CD4-positive, alpha-beta T cell (primary cell): Measurements from ENCODE around the gene PTGFR. TPM values are rescaled to one million over a fixed set of nuclear protein-coding genes. Genes with fewer than 3 reads are reported as not detected.

Source experiments
- ATAC-seq: fragments of 200-7000 bp; cut with Tn5 transposase; one replicate; pipeline ENCODE4 v1.10.0; 2022; ENCODE audit warnings: mild to moderate bottlenecking; ENCODE audit not compliant: poor library complexity
- CTCF ChIA-PET: fragments of 350-600 bp; sonication (Branson Sonifier 250); formaldehyde crosslinking; loops from one replicate; lab custom pipeline; 2021; ENCODE audit warnings: antibody characterized with exemption, inconsistent platforms; lab: Charles Lee
- POLR2A ChIA-PET: fragments of 350-600 bp; sonication (Branson Sonifier 250); formaldehyde crosslinking; loops from one replicate; lab custom pipeline; 2021; ENCODE audit warnings: antibody characterized with exemption, inconsistent platforms; lab: Charles Lee
- DNase-seq, 14 experiments: peaks; one replicate each; pipeline ENCODE4 v3.0.0-alpha.2; 2013 to 2020; ENCODE audit warnings: mixed read lengths in 2 of 14
- H3K27ac ChIP-seq, 2 donors: one replicate each; pipeline versions ENCODE4 v1.5.1 to v1.7.0; 2013; ENCODE audit warnings: low read length in 2 of 2, low read depth in 1 of 2, mild to moderate bottlenecking in 1 of 2
- H3K27me3 ChIP-seq, 2 experiments: 1 replicate in 1 of 2; 2 replicates in 1 of 2; pipeline versions ENCODE4 v1.6.1 to v1.7.0; 2013; ENCODE audit warnings: low read length in 2 of 2, control low read depth in 1 of 2, mild to moderate bottlenecking in 1 of 2, moderate library complexity in 1 of 2; ENCODE audit not compliant: insufficient read depth in 2 of 2, control insufficient read depth in 1 of 2
- H3K36me3 ChIP-seq: one replicate; pipeline ENCODE4 v1.6.1; 2013; ENCODE audit warnings: low read length, control low read depth; ENCODE audit not compliant: insufficient read depth
- H3K4me1 ChIP-seq: one replicate; pipeline ENCODE4 v1.6.1; 2013; ENCODE audit warnings: low read length, control low read depth; ENCODE audit not compliant: insufficient read depth
- H3K4me3 ChIP-seq: one replicate; pipeline ENCODE4 v1.5.1; 2013; ENCODE audit warnings: mild to moderate bottlenecking, low read length, moderate library complexity
- H3K9me3 ChIP-seq, 2 experiments: 1 replicate in 1 of 2; 2 replicates in 1 of 2; pipeline versions ENCODE4 v1.6.1 to v1.7.0; 2013; ENCODE audit warnings: low read length in 2 of 2, mild to moderate bottlenecking in 2 of 2, control low read depth in 1 of 2, moderate library complexity in 1 of 2; ENCODE audit not compliant: control insufficient read depth in 1 of 2, insufficient read depth in 1 of 2
- H3K27ac Mint-ChIP-seq: one replicate; pipeline ENCODE4 v1.8.0; 2020; ENCODE audit warnings: mixed read lengths
- H3K27me3 Mint-ChIP-seq: one replicate; pipeline ENCODE4 v1.8.0; 2021; ENCODE audit warnings: mixed read lengths
- H3K36me3 Mint-ChIP-seq: one replicate; pipeline ENCODE4 v1.8.0; 2021; ENCODE audit warnings: low read depth, mixed read lengths
- H3K4me1 Mint-ChIP-seq: one replicate; pipeline ENCODE4 v1.8.0; 2021; ENCODE audit warnings: low read depth, mixed read lengths
- H3K4me3 Mint-ChIP-seq: one replicate; pipeline ENCODE4 v1.8.0; 2020; ENCODE audit warnings: mild to moderate bottlenecking, mixed read lengths
- H3K9me3 Mint-ChIP-seq: one replicate; pipeline ENCODE4 v1.8.0; 2020; ENCODE audit warnings: mixed read lengths
- intact Hi-C, 2 experiments: fragments of 100-400 bp; cut with DNase I in 1 of 2; cut with micrococcal nuclease in 1 of 2; formaldehyde crosslinking; loops; one replicate each; pipeline versions ENCODE4 v1.15.1 to v1.9.0; 2023 to 2025; cut with DNase I, micrococcal nuclease
- total RNA-seq, 174 experiments: library from RNA in 2 of 174; stranded (reverse) in 2 of 174; gene quantifications; one replicate each; pipeline ENCODE4 v1.2.3 and lab custom pipeline; 2021 to 2026
- TF ChIP-seq, protein P1 (sequence below): fragments of 200-600 bp; IDR thresholded peaks from one replicate; pipeline ENCODE4 v1.8.0; 2022; ENCODE audit warnings: antibody characterized with exemption, mild to moderate bottlenecking

The PTGFR gene
- total RNA-seq, 2 experiments from 2014 or later: not detected

DNA sequence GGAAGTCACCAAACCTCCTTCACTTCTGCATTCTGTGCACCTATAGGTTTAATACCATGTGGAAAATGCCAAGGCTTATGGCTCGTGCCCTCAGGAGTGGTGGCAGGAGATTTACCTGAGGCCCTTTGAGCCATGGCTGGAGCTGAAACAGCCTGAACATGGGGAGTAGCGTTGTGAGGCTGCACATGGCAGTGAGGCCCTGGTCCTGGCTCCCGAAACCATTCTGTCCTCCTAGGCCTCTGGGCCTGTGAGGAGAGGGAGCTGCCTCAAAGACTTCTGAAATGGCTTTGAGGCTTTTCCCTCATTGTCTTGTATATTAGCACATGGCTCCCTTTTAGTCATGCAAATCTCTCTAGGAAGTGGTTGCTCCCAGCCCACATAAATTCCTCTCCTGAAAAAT is 20.6 kb downstream of the PTGFR start:
- Histone ChIP-seq H3K4me1 (no peaks in the 10 kb centered on the region), H3K4me3 (no peak overlapping the region), H3K27me3 (no peaks in the 10 kb centered on the region), H3K27ac (no peak overlapping the region), H3K9me3 (peaks cover 11 to 15% of the 10 kb centered on the region in 2 experiments), H3K36me3 (no peaks in the 10 kb centered on the region)
- H3K27me3 Mint-ChIP-seq: peaks cover 8% of the 10 kb centered on the region
- no peak overlapping the region for H3K27ac Mint-ChIP-seq
- no peak for DNase-seq
- TF ChIP-seq, protein P1, sequence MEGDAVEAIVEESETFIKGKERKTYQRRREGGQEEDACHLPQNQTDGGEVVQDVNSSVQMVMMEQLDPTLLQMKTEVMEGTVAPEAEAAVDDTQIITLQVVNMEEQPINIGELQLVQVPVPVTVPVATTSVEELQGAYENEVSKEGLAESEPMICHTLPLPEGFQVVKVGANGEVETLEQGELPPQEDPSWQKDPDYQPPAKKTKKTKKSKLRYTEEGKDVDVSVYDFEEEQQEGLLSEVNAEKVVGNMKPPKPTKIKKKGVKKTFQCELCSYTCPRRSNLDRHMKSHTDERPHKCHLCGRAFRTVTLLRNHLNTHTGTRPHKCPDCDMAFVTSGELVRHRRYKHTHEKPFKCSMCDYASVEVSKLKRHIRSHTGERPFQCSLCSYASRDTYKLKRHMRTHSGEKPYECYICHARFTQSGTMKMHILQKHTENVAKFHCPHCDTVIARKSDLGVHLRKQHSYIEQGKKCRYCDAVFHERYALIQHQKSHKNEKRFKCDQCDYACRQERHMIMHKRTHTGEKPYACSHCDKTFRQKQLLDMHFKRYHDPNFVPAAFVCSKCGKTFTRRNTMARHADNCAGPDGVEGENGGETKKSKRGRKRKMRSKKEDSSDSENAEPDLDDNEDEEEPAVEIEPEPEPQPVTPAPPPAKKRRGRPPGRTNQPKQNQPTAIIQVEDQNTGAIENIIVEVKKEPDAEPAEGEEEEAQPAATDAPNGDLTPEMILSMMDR: no peak
- no peaks in the 10 kb centered on the region for H3K4me1 Mint-ChIP-seq
- peaks cover 7% of the 10 kb centered on the region for H3K9me3 Mint-ChIP-seq
- intact Hi-C loops: no loop called here
- no peaks in the 10 kb centered on the region for H3K36me3 Mint-ChIP-seq
- no peak overlapping the region for H3K4me3 Mint-ChIP-seq
- CTCF ChIA-PET: no interaction called here
- no peak for ATAC-seq
- POLR2A ChIA-PET: no interaction called here

DNA sequence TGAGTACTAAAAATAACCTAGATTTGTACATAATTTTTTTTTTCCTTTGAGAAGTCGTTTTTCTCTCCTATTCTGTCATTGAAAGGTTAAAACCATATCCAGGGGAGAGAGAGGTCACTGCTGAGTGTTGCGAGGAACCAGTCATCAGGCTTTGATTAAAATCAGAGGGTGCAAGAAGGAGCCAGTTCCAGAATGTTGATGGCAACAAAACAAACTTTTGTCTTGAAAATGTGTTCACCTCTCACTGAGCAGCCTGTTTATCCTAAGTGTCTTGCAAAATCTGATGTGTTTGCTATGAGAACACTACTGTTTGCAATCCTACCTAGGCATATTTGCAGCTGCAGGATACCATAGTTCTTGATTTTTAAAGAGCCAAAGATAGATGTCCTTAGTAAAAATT is 25.9 kb downstream of the PTGFR start:
- no peaks in the 10 kb centered on the region for H3K4me1 ChIP-seq
- Mint-ChIP-seq H3K27me3 (peaks cover 2% of the 10 kb centered on the region), H3K36me3 (no peaks in the 10 kb centered on the region), H3K9me3 (peaks cover 5% of the 10 kb centered on the region), H3K4me1 (no peaks in the 10 kb centered on the region), H3K27ac (no peak overlapping the region), H3K4me3 (no peak overlapping the region)
- H3K36me3 ChIP-seq: no peaks in the 10 kb centered on the region
- ATAC-seq: no peak
- TF ChIP-seq, protein P1: no peak
- no peaks in the 10 kb centered on the region for H3K27me3 ChIP-seq
- H3K4me3 ChIP-seq: no peak overlapping the region
- H3K9me3 ChIP-seq: peaks cover 3 to 7% of the 10 kb centered on the region in 2 experiments
- ChIA-PET POLR2A (no interaction called here), CTCF (no interaction called here)
- no peak for DNase-seq
- no peak overlapping the region for H3K27ac ChIP-seq
- intact Hi-C loops: no loop called here

DNA sequence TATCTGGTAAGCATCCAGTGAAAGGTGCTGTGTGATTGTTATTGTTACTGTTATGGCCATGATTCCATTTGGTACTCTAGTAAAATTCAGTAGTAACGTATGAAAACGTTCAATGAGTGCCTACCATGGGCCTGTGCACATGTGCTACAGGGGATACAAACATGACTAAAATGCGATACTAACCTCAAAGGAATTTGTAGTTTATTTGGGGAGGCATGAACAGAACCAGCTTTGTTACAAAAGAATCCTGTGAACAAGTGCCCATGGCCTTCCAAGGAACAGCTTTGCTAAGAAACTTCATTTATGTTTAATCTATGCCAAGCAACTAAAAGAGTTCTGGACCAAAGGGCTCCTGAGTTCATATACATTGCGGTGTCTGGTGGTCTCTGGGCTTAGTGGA is 28.7 kb downstream of the PTGFR start:
- ChIA-PET CTCF (no interaction called here), POLR2A (no interaction called here)
- Mint-ChIP-seq H3K36me3 (no peaks in the 10 kb centered on the region), H3K27me3 (peaks cover 19% of the 10 kb centered on the region), H3K4me3 (no peak overlapping the region), H3K27ac (no peak overlapping the region), H3K9me3 (peaks cover 1% of the 10 kb centered on the region), H3K4me1 (no peaks in the 10 kb centered on the region)
- no peaks in the 10 kb centered on the region for H3K9me3 ChIP-seq
- H3K4me1 ChIP-seq: no peaks in the 10 kb centered on the region
- intact Hi-C loops: no loop called here
- DNase-seq (no peak), ATAC-seq (no peak)
- H3K36me3 ChIP-seq: no peaks in the 10 kb centered on the region
- no peaks in the 10 kb centered on the region for H3K27me3 ChIP-seq
- TF ChIP-seq, protein P1: no peak
- H3K4me3 ChIP-seq: no peak overlapping the region
- no peak overlapping the region for H3K27ac ChIP-seq
